Measurements from ENCODE around the gene HSPG2.

The HSPG2 gene

DNA sequence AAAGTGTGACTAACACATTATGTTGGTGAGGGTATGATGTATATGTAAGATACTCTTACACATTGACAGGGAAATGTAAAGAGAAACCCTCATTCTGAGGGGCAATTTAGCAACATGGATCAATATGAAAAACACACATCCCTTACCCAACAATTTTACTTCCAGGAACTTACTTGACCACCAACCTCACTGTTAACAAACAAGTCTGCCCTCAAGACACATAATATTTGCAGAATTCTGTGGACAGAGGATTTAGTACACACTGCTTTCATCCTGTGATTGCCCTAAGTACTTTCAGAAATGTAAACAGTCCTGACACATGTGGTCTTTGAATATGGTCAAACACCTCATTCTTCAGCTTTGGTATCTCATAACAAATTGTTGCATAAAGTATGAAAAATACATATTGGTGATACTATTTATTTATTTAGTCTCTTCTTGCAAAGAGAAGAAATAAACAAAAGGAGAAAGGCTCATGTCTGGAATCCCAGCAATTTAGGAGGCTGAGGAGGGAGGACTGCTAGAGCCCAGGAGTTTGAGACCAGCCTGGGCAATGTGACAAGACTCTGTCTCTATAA, 161.0 kb downstream of the HSPG2 start:
- DNase-seq (ENCODE audit: low spot score): no peak
- TF ChIP-seq, protein P1, sequence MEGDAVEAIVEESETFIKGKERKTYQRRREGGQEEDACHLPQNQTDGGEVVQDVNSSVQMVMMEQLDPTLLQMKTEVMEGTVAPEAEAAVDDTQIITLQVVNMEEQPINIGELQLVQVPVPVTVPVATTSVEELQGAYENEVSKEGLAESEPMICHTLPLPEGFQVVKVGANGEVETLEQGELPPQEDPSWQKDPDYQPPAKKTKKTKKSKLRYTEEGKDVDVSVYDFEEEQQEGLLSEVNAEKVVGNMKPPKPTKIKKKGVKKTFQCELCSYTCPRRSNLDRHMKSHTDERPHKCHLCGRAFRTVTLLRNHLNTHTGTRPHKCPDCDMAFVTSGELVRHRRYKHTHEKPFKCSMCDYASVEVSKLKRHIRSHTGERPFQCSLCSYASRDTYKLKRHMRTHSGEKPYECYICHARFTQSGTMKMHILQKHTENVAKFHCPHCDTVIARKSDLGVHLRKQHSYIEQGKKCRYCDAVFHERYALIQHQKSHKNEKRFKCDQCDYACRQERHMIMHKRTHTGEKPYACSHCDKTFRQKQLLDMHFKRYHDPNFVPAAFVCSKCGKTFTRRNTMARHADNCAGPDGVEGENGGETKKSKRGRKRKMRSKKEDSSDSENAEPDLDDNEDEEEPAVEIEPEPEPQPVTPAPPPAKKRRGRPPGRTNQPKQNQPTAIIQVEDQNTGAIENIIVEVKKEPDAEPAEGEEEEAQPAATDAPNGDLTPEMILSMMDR (IDR thresholded peaks at IDR 0.05; ENCODE audit: borderline replicate concordance, control extremely low read depth, extremely low read depth, insufficient read depth, missing control alignments): no peak
- in situ Hi-C loops (cut with MboI; ENCODE audit: low sequenced_read_pairs, unreplicated experiment): no loop called here

GRCh38 chr1:21775550-21775914, 161.6 kb downstream of the HSPG2 start:
- TF ChIP-seq, protein P1 (IDR thresholded peaks at IDR 0.05; ENCODE audit: borderline replicate concordance, control extremely low read depth, extremely low read depth, insufficient read depth, missing control alignments): no peak
- in situ Hi-C loops (cut with MboI; ENCODE audit: low sequenced_read_pairs, unreplicated experiment): no loop called here
- no peak for DNase-seq (ENCODE audit: low spot score)

GRCh38 chr1:21774835-21775549, 162.1 kb downstream of the HSPG2 start:
- TF ChIP-seq, protein P1 (IDR thresholded peaks at IDR 0.05; ENCODE audit: borderline replicate concordance, control extremely low read depth, extremely low read depth, insufficient read depth, missing control alignments): no peak
- no peak for DNase-seq (ENCODE audit: low spot score)
- in situ Hi-C loops (cut with MboI; ENCODE audit: low sequenced_read_pairs, unreplicated experiment): no loop called here

GRCh38 chr1:21773585-21773984, 163.5 kb downstream of the HSPG2 start:
- peak; percentile 34 for DNase-seq (ENCODE audit: low spot score)
- in situ Hi-C loops (cut with MboI; ENCODE audit: low sequenced_read_pairs, unreplicated experiment): no loop called here
- TF ChIP-seq, protein P1 (IDR thresholded peaks at IDR 0.05; ENCODE audit: borderline replicate concordance, control extremely low read depth, extremely low read depth, insufficient read depth, missing control alignments): no peak
